ENCODE measurements around the gene GRIN2D.
A peak's percentile ranks its signal among the peaks of the same experiment; 100 is the strongest.

Gene GRIN2D

DNA sequence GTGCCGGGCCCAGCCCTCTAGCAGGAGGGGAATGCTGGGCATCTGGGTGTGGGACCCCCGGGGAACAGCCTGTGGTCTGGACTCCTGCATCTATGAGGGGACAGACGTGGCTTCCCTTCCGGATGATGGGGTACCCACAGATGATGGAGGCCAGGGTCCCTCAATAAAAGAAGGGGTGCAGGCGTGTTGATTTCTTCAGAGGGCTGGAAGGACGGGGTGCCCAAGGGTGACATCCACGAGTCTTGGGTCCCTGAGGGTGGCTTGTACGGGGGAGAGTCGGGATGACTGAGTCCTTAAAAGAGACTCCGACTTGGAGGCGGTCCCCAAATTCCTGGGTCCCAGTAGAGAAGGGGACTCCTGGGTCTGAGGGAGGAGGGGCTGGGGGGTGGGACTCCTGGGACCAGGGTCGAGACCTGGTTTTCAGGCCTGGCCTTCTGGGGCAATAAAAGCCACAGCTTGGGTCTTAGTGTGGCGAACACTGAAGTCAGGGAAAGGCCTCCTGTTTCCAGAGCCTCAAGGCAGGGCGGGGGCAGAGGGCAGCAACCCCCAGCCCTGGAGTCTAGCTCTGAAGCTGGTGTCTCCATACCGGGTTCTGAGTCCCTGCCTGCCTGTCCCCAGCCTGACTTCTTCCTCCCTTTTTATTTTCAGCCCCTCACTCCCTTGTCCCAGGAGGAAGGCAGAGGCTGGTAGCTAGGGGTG lies 459 bp upstream of the GRIN2D start:
- Histone ChIP-seq H3K27ac (no peak overlapping the region), H3K4me1 (no peaks in the 10 kb centered on the region), H3K36me3 (ENCODE audit: control insufficient read depth, insufficient read depth, low read length) (no peaks in the 10 kb centered on the region), H3K4me2 (ENCODE audit: low read length) (peak overlapping the region; percentile 72), H3K9ac (no peak overlapping the region), H3K27me3 (ENCODE audit: control insufficient read depth, insufficient read depth, low read length) (no peaks in the 10 kb centered on the region), H3K4me3 (ENCODE audit: low read depth, low read length) (peak overlapping the region; percentile 50), H3K79me2 (peaks cover 13% of the 10 kb centered on the region), H3K9me3 (ENCODE audit: control insufficient read depth, low read length) (no peaks in the 10 kb centered on the region), H2AFZ (peak overlapping the region; percentile 52)
- TF ChIP-seq, protein P1, sequence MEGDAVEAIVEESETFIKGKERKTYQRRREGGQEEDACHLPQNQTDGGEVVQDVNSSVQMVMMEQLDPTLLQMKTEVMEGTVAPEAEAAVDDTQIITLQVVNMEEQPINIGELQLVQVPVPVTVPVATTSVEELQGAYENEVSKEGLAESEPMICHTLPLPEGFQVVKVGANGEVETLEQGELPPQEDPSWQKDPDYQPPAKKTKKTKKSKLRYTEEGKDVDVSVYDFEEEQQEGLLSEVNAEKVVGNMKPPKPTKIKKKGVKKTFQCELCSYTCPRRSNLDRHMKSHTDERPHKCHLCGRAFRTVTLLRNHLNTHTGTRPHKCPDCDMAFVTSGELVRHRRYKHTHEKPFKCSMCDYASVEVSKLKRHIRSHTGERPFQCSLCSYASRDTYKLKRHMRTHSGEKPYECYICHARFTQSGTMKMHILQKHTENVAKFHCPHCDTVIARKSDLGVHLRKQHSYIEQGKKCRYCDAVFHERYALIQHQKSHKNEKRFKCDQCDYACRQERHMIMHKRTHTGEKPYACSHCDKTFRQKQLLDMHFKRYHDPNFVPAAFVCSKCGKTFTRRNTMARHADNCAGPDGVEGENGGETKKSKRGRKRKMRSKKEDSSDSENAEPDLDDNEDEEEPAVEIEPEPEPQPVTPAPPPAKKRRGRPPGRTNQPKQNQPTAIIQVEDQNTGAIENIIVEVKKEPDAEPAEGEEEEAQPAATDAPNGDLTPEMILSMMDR (IDR thresholded peaks at IDR 0.05): no peak

DNA sequence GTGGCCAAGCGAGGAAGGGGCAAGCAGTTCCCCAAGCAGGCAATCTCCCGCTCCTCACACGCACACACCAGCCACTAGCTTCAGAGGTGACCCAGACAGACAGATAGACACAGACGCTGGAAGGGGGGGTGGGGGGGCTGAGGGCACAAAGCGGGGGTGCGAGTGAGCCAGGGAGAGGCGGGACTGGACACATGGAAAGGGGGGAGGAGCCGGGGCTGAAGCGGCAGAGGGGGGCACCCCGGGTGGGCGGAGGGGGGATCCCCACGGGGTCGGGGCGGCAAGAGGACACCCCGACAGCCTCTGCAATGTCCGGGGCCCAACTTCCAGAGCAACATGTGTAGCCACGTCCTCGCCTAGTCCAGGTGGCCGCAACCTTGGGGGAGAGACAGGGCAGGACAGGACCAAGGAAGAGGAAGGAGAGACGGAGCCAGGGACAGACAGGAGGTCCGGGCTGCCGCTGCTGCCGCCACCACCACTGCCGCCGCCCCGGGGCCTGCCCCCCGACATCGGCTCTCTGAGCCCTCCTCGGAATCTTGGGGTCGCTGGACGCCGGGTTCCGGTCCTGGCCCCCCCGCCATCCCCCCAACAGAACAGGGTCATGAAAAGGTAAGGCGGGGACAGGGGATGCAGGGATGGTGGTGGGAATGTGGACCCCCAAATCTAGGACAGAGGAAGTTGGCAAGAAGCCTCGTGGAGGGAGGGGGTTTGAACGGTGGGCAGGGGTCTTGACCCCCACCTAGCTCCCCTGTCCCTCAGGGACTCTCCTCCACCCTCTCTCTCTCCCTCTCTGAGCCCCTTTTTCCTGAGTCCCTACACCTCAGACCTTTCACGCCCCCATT lies 1.1 kb downstream of the GRIN2D start:
- Histone ChIP-seq H3K27me3 (ENCODE audit: control insufficient read depth, insufficient read depth, low read length) (no peaks in the 10 kb centered on the region), H3K9ac (no peak overlapping the region), H3K36me3 (ENCODE audit: control insufficient read depth, insufficient read depth, low read length) (no peaks in the 10 kb centered on the region), H3K4me1 (no peaks in the 10 kb centered on the region), H3K79me2 (peaks cover 10% of the 10 kb centered on the region), H2AFZ (no peak overlapping the region), H3K27ac (no peak overlapping the region), H3K9me3 (ENCODE audit: control insufficient read depth, low read length) (no peaks in the 10 kb centered on the region), H3K4me3 (ENCODE audit: low read depth, low read length) (peak overlapping the region; percentile 51), H3K4me2 (ENCODE audit: low read length) (peak overlapping the region; percentile 72)
- TF ChIP-seq, protein P1 (IDR thresholded peaks at IDR 0.05): no peak

DNA sequence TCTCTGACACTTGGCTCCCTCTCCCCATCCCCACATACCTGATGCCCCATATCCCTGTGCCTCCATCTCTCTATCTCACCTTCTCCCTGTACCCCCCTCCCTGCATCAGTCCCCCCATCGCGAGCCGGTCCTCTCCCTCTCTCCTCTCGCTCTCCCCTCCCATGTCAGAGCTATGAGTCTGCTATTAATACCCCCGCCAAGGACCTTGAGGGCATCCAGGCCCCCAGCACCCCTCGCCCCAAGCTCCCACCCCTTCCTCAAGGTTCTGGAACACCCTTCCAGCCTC lies 1.6 kb downstream of the GRIN2D start:
- no peak overlapping the region for H3K27ac ChIP-seq
- H3K4me2 ChIP-seq (ENCODE audit: low read length): peak overlapping the region; percentile 72
- H3K4me3 ChIP-seq (ENCODE audit: low read depth, low read length): peak overlapping the region; percentile 51
- H3K9ac ChIP-seq: no peak overlapping the region
- no peaks in the 10 kb centered on the region for H3K9me3 ChIP-seq (ENCODE audit: control insufficient read depth, low read length)
- TF ChIP-seq, protein P1 (IDR thresholded peaks at IDR 0.05): no peak
- no peaks in the 10 kb centered on the region for H3K36me3 ChIP-seq (ENCODE audit: control insufficient read depth, insufficient read depth, low read length)
- H3K79me2 ChIP-seq: peaks cover 9% of the 10 kb centered on the region
- no peaks in the 10 kb centered on the region for H3K27me3 ChIP-seq (ENCODE audit: control insufficient read depth, insufficient read depth, low read length)
- no peak overlapping the region for H2AFZ ChIP-seq
- no peaks in the 10 kb centered on the region for H3K4me1 ChIP-seq

DNA sequence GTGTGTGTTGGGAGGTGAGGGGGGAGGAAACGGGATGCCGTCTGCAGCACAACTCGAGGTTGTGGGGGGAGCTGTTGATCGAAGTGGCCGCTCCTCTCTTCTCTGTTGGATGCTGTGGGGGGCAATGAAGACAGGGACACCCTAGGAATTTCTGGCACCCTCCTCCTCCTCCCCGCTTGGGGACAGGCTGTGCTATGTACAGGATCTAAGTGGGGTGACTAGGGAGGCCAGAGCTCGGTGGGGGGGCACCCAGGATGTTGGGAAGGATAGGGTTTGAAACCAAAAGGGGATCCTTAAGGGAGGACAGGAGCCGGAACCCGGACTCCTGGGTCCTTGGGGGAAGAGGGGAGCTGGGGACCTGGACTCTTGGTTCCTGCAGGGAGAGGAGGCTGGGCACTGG lies 2.0 kb downstream of the GRIN2D start:
- Histone ChIP-seq H3K9ac (no peak overlapping the region), H3K27ac (no peak overlapping the region), H3K27me3 (ENCODE audit: control insufficient read depth, insufficient read depth, low read length) (no peaks in the 10 kb centered on the region), H3K79me2 (peaks cover 5% of the 10 kb centered on the region), H3K4me3 (ENCODE audit: low read depth, low read length) (no peak overlapping the region), H3K9me3 (ENCODE audit: control insufficient read depth, low read length) (no peaks in the 10 kb centered on the region), H2AFZ (no peak overlapping the region), H3K4me2 (ENCODE audit: low read length) (peak overlapping the region; percentile 72), H3K36me3 (ENCODE audit: control insufficient read depth, insufficient read depth, low read length) (no peaks in the 10 kb centered on the region), H3K4me1 (no peaks in the 10 kb centered on the region)
- TF ChIP-seq, protein P1 (IDR thresholded peaks at IDR 0.05): no peak

Data from parathyroid adenoma (tissue), 2 donors.